GM18909 (cell line): Measurements from ENCODE around the gene IFT20.
"Not testable (repeated sequence)": the region's sequence is repeated elsewhere in the genome, so short reads cannot be mapped to it uniquely, and the experiment has no call there.

Source experiments
- ATAC-seq: cut with Tn5 transposase; IDR thresholded peaks from one replicate; pipeline ENCODE4 v1.9.1; 2021; ENCODE audit warnings: mild to moderate bottlenecking; ENCODE audit not compliant: unreplicated experiment, poor library complexity

The IFT20 gene

GRCh38 chr17:28364665-28365363 is 29.5 kb upstream of the IFT20 start, which contains the start of gene SEBOX:
SEBOX (minus strand) TSS chr17:28365199; CDS start chr17:28365151, 48 bp downstream.
- no peak for ATAC-seq

- ATAC-seq = no peak
Measured at GRCh38 chr17:28363776-28364650, 28.7 kb upstream of the IFT20 start.

- ATAC-seq = no peak
Measured at GRCh38 chr17:28363186-28363585, 27.9 kb upstream of the IFT20 start.

GRCh38 chr17:28357901-28358197 is 22.6 kb upstream of the IFT20 start:
- ATAC-seq = no peak

GRCh38 chr17:28357061-28357900 is 22.0 kb upstream of the IFT20 start, which contains the start of gene POLDIP2:
POLDIP2 (minus strand) TSS chr17:28357527; CDS start chr17:28357448, 79 bp downstream.
- peak; percentile 97 for ATAC-seq

- no peak for ATAC-seq
Measured at GRCh38 chr17:28350271-28350670, 15.0 kb upstream of the IFT20 start.

GRCh38 chr17:28348979-28349378 is 13.7 kb upstream of the IFT20 start:
- no peak for ATAC-seq

GRCh38 chr17:28347261-28347891 is 12.1 kb upstream of the IFT20 start:
- ATAC-seq = no peak

GRCh38 chr17:28346746-28347246 is 11.5 kb upstream of the IFT20 start:
- no peak for ATAC-seq

- no peak for ATAC-seq
Measured at GRCh38 chr17:28346199-28346580, 10.9 kb upstream of the IFT20 start.

- no peak for ATAC-seq
Measured at GRCh38 chr17:28345419-28346198, 10.3 kb upstream of the IFT20 start.

- no peak for ATAC-seq
Measured at GRCh38 chr17:28344435-28344901, 9.2 kb upstream of the IFT20 start.

GRCh38 chr17:28344011-28344410 is 8.7 kb upstream of the IFT20 start:
- no peak for ATAC-seq

GRCh38 chr17:28343491-28343932 is 8.2 kb upstream of the IFT20 start:
- ATAC-seq = no peak

GRCh38 chr17:28342313-28342712 is 7.0 kb upstream of the IFT20 start:
- ATAC-seq = no peak

GRCh38 chr17:28341516-28341915 is 6.2 kb upstream of the IFT20 start:
- no peak for ATAC-seq

- ATAC-seq = no peak
Measured at GRCh38 chr17:28340374-28340773, 5.1 kb upstream of the IFT20 start.

- ATAC-seq = no peak
Measured at GRCh38 chr17:28339431-28339830, 4.2 kb upstream of the IFT20 start.

GRCh38 chr17:28338769-28339212 is 3.5 kb upstream of the IFT20 start:
- not testable (repeated sequence) for ATAC-seq
